ENCODE measurements around the gene POU2AF2.

POU2AF2 gene

DNA sequence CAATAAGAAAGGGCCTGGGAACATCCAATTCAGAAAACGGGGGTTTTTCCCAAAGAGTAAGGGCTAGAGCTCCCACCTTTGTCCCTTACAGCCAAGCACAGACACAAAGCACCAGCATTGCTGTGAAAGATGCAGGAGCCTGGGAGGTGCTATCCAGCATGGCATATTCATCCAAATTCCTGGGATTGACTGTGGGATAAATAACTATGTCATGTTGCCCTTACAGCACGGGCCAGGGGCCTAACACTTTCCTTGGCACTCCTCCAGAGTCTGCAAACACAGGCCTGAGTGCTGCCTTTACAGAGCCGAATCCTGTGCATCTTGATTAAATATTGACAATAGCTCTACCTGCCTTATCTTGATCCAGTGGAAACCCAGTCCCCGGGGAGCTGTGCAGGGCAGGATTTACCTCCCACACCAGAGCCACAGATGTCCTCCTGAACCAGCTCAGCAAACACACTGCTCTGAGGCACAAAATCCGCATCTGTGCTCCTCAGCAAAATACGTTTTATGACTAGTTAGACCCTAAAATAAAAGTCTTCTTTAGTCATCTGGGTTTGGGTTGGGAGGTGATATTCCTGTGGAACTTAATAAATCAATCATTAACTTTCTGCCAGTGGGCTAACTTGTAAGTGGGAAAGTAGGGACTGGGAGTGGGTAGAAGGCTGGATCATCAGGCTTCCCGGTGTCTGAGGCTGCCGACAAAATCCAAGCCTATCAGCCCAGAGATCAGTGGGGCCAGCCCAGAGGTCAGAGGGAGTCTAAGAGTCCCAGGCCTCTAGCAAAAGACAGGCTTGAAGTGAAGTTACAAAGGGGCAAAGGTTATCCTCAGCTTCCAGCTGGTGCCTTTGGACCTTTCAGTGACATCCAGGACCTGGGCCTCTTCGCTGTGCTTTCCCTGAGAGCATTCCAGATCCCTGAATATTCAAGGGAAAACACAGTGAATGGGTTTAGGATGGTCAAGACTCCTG is 89.3 kb downstream of the POU2AF2 start:
- DNase-seq: peak; percentile 56

DNA sequence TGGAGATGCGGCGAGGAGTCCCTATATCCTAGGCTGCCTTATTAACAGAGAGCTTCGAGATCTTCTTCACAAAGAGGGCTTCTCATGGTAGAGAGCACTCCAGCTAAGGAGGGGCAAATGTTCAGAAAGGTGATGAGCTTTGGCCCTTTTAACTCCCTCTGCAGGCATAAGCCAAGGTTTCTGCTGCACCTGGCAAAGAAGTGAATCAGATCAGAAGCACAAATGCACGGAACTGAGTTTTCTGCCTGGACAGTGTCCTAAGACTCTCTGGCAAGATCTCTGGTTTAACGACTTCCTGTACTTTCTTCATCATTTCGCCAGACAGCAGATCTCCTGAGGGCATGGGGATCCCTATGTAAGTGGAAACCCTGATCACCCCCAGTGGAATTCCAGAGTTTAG is 90.0 kb downstream of the POU2AF2 start:
- DNase-seq: no peak

Data from NCI-H1436 (cell line).